HepG2 (cell line): ENCODE data around the gene TM7SF3. TPM values are rescaled to one million over a fixed set of nuclear protein-coding genes. Genes with fewer than 3 reads are reported as not detected.

Experiments
- ATAC-seq: fragments of 200-7000 bp; cut with Tn5 transposase; 3 replicates; pipeline ENCODE4 v1.9.1; 2020; ENCODE audit warnings: mild to moderate bottlenecking, moderate library complexity
- BruUV-seq: library from RNA; stranded (reverse); fragments of 400-500 nt; replicated peaks from 2 replicates; lab custom pipeline; 2021; lab: Mats Ljungman, UMichigan
- CTCF ChIA-PET: fragments of 300-600 bp; formaldehyde crosslinking; extraction: SDS; loops from one replicate; lab custom pipeline; 2021; ENCODE audit warnings: low total read pairs, inconsistent platforms, low intra/inter-chr PET ratio; lab: Yijun Ruan, JAX
- POLR2A ChIA-PET: fragments of 350-600 bp; sonication (Branson Sonifier 250); formaldehyde crosslinking; loops from one replicate; lab custom pipeline; 2020; ENCODE audit warnings: antibody characterized with exemption, inconsistent platforms; lab: Yijun Ruan, JAX
- DNase-seq: peaks from one replicate; pipeline ENCODE4 v3.0.0-alpha.2; 2015; ENCODE audit warnings: low spot score
- FAIRE-seq: peaks from 3 replicates; lab custom pipeline; 2011; peaks lifted over from hg19 to GRCh38; lab: Jason Lieb, UNC
- H2AFZ ChIP-seq: one replicate; pipeline ENCODE4 v1.6.1; 2011; ENCODE audit warnings: low read length, inconsistent platforms
- H3K27ac ChIP-seq: fragments of 300-600 bp; 3 replicates; pipeline ENCODE4 v1.8.0; 2011; ENCODE audit warnings: mixed run types, mild to moderate bottlenecking, mixed read lengths, low read length, inconsistent platforms; ENCODE audit not compliant: insufficient read depth; ENCODE audit errors: extremely low read length
- H3K27me3 ChIP-seq, 2 experiments: fragments of 200-600 bp in 1 of 2; 2 replicates in 1 of 2; 3 replicates in 1 of 2; pipeline versions ENCODE4 v1.6.0 to v1.8.0; 2011; ENCODE audit warnings: low read length in 2 of 2, mild to moderate bottlenecking in 2 of 2, moderate library complexity in 2 of 2, inconsistent platforms in 1 of 2; ENCODE audit not compliant: insufficient read depth in 2 of 2, control insufficient read depth in 1 of 2
- H3K36me3 ChIP-seq, 2 experiments: fragments of 200-600 bp in 1 of 2; replicated peaks in 1 of 2; 2 replicates in 1 of 2; 3 replicates in 1 of 2; pipeline versions ENCODE4 v1.5.1 to v1.8.0; 2011; ENCODE audit warnings: low read length in 2 of 2, inconsistent platforms in 1 of 2; ENCODE audit not compliant: insufficient read depth in 2 of 2, control insufficient read depth in 1 of 2
- H3K4me1 ChIP-seq: 2 replicates; pipeline ENCODE4 v1.5.1; 2012; ENCODE audit warnings: low read length, inconsistent platforms; ENCODE audit not compliant: insufficient read depth
- H3K4me2 ChIP-seq: 2 replicates; pipeline ENCODE4 v1.6.0; 2011; ENCODE audit warnings: low read depth, low read length, inconsistent platforms
- H3K4me3 ChIP-seq, 3 experiments: fragments of 200-600 bp in 1 of 3; sonication (generic), shearing (Covaris generic) in 1 of 3; replicated peaks in 1 of 3; 2 replicates each; pipeline ENCODE4 v1.5.1; 2011 to 2016; ENCODE audit warnings: low read length in 3 of 3, inconsistent platforms in 2 of 3, low read depth in 2 of 3, mild to moderate bottlenecking in 2 of 3, control low read depth in 1 of 3, mixed read lengths in 1 of 3; ENCODE audit not compliant: insufficient read depth in 1 of 3
- H3K79me2 ChIP-seq: one replicate; pipeline ENCODE4 v1.6.1; 2011; ENCODE audit warnings: low read length, inconsistent platforms; ENCODE audit not compliant: insufficient read depth
- H3K9ac ChIP-seq: 2 replicates; pipeline ENCODE4 v1.6.0; 2011; ENCODE audit warnings: mild to moderate bottlenecking, low read depth, low read length, inconsistent platforms; ENCODE audit not compliant: insufficient read depth
- H3K9me3 ChIP-seq: 2 replicates; pipeline ENCODE4 v1.5.1; 2012; ENCODE audit warnings: mild to moderate bottlenecking, low read length
- H4K20me1 ChIP-seq: 2 replicates; pipeline ENCODE4 v1.6.0; 2011; ENCODE audit warnings: inconsistent platforms, mild to moderate bottlenecking, low read length, moderate library complexity; ENCODE audit not compliant: insufficient read depth
- DZIP1 ChIP-seq: sonication (generic); formaldehyde crosslinking; IDR thresholded peaks from 2 replicates; pipeline ENCODE4 v1.5.0; 2020; ENCODE audit warnings: mild to moderate bottlenecking, missing genetic modification reagents
- ELF3 ChIP-seq: IDR thresholded peaks from 2 replicates; pipeline ENCODE4 v1.6.1; 2016; ENCODE audit warnings: missing genetic modification reagents, missing compliant biosample characterization
- HDAC2 ChIP-seq: sonication (generic); formaldehyde crosslinking; IDR thresholded peaks from 2 replicates; pipeline ENCODE4 v1.4.0; 2020; ENCODE audit warnings: missing genetic modification reagents
- NFYC ChIP-seq: IDR thresholded peaks from 2 replicates; pipeline ENCODE4 v1.6.1; 2016; ENCODE audit warnings: missing genetic modification reagents, missing compliant biosample characterization
- NR3C1 ChIP-seq: sonication (generic); formaldehyde crosslinking; IDR thresholded peaks from 2 replicates; pipeline ENCODE4 v1.4.0; 2020; ENCODE audit warnings: missing genetic modification reagents
- PHF20 ChIP-seq: sonication (generic); formaldehyde crosslinking; IDR thresholded peaks from 2 replicates; pipeline ENCODE4 v1.5.0; 2020; ENCODE audit warnings: mild to moderate bottlenecking, missing genetic modification reagents
- POLR2A ChIP-seq, 2 experiments: IDR thresholded peaks; 2 replicates each; pipeline ENCODE4 v1.6.1; 2011; ENCODE audit warnings: low read depth in 2 of 2, low read length in 2 of 2, mild to moderate bottlenecking in 1 of 2, moderate library complexity in 1 of 2; ENCODE audit not compliant: insufficient read depth in 1 of 2
- POLR2AphosphoS5 ChIP-seq: IDR thresholded peaks from 2 replicates; pipeline ENCODE4 v1.6.1; 2012; ENCODE audit warnings: low read depth, low read length
- REL ChIP-seq: sonication (generic); formaldehyde crosslinking; conservative IDR thresholded peaks from 2 replicates; pipeline ENCODE4 v1.8.0; 2022; ENCODE audit warnings: mild to moderate bottlenecking, missing genetic modification reagents, moderate library complexity
- SNAI1 ChIP-seq: sonication (generic); formaldehyde crosslinking; IDR thresholded peaks from 2 replicates; pipeline ENCODE4 v1.5.0; 2020; ENCODE audit warnings: mild to moderate bottlenecking, missing genetic modification reagents, borderline replicate concordance
- TIGD3 ChIP-seq: sonication (generic); formaldehyde crosslinking; IDR thresholded peaks from 2 replicates; pipeline ENCODE4 v1.5.1; 2020; ENCODE audit warnings: mild to moderate bottlenecking, missing genetic modification reagents, borderline replicate concordance
- ZBTB3 ChIP-seq: sonication (generic); formaldehyde crosslinking; IDR thresholded peaks from 2 replicates; pipeline ENCODE4 v1.4.0; 2020; ENCODE audit warnings: low read depth, mild to moderate bottlenecking, moderate library complexity, missing genetic modification reagents, borderline replicate concordance
- ZBTB7B ChIP-seq: sonication (generic); formaldehyde crosslinking; IDR thresholded peaks from 2 replicates; pipeline ENCODE4 v1.4.0; 2020; ENCODE audit warnings: missing genetic modification reagents
- ZEB1 ChIP-seq: IDR thresholded peaks from 2 replicates; pipeline ENCODE4 v1.6.1; 2012; ENCODE audit warnings: mild to moderate bottlenecking, low read depth, inconsistent platforms; ENCODE audit not compliant: insufficient replicate concordance
- ZFP36L1 ChIP-seq: sonication (generic); formaldehyde crosslinking; IDR thresholded peaks from 2 replicates; pipeline ENCODE4 v1.8.0; 2022; ENCODE audit warnings: mild to moderate bottlenecking, missing genetic modification reagents, moderate library complexity
- ZNF20 ChIP-seq: sonication (generic); formaldehyde crosslinking; IDR thresholded peaks from 2 replicates; pipeline ENCODE4 v1.4.0; 2020; ENCODE audit warnings: mild to moderate bottlenecking, moderate library complexity, missing genetic modification reagents
- ZNF263 ChIP-seq: sonication (generic); formaldehyde crosslinking; IDR thresholded peaks from 2 replicates; pipeline ENCODE4 v1.4.0; 2020; ENCODE audit warnings: missing genetic modification reagents
- ZNF562 ChIP-seq: sonication (generic); formaldehyde crosslinking; IDR thresholded peaks from 2 replicates; pipeline ENCODE4 v1.8.0; 2022; ENCODE audit warnings: missing genetic modification reagents, borderline replicate concordance
- WGBS: methylation state at CpG from one replicate; pipeline ENCODE4 v1.1.6; 2017; ENCODE audit warnings: low lambda C conversion rate; 5-methylcytosine and 5-hydroxymethylcytosine counted together
- in situ Hi-C: cut with HindIII; loops from 2 replicates; pipeline ENCODE4 v1.10.0; 2017; ENCODE audit warnings: low pct_unique_long_range_greater_than_20kb; ENCODE audit not compliant: extremely low pct_ligation_motif_present
- intact Hi-C: fragments of 100-400 bp; cut with micrococcal nuclease; formaldehyde crosslinking; loops from one replicate; pipeline ENCODE4 v1.10.0; 2022; ENCODE audit not compliant: unreplicated experiment
- polyA plus RNA-seq, 8 experiments: library from polyadenylated mRNA; depleted of rRNA in 3 of 8; stranded (reverse) in 7 of 8; unstranded in 1 of 8; fragments of >200 nt; fragmentation: Illumina TruSeq in 4 of 8; extraction: Trizol in 4 of 8; gene quantifications; 2 replicates each; pipeline versions ENCODE4 v1.2.1 to v1.2.3, GENCODE V29; 2011 to 2016; ENCODE audit warnings: low read depth in 4 of 8, missing spikeins in 1 of 8, mixed read lengths in 1 of 8; ENCODE audit not compliant: insufficient read depth in 1 of 8
- total RNA-seq, 5 experiments: library from RNA; depleted of rRNA; stranded (reverse); fragments of >200 nt; fragmentation: Illumina TruSeq; extraction: Trizol; gene quantifications; 2 replicates each; pipeline ENCODE4 v1.2.3, GENCODE V29; 2016; ENCODE audit warnings: low read depth in 1 of 5

The TM7SF3 gene
- total and polyA plus RNA-seq, 2 of the 13 experiments (the other 11 are each of a cell fraction or from before 2014, with no cell fraction given): 116 to 142 TPM

- TF ChIP-seq ZBTB3 (CRISPR knock-in tag): no peak
- TF ChIP-seq POLR2A (IDR thresholded peaks at IDR 0.05; ENCODE audit: insufficient read depth in 1 of 2, low read depth in 2 of 2, low read length in 2 of 2): peak in 1 of 2 experiments; percentile 29; a peak in 1 of 4 replicates
- TF ChIP-seq SNAI1 (CRISPR knock-in tag): no peak
- peak; percentile 73 for TF ChIP-seq ZNF263 (CRISPR knock-in tag)
- peak; percentile 41 for TF ChIP-seq ELF3 (CRISPR knock-in tag)
- no peak for TF ChIP-seq DZIP1
- no peak for TF ChIP-seq ZNF562
- TF ChIP-seq POLR2AphosphoS5: 0 out of 2 replicates have a peak, but pooled peaks have one; percentile 20
- TF ChIP-seq, all 625 proteins: peak for 12
These were observed 910 bp upstream of the TM7SF3 start (continued) for GRCh38 chr12:27014859-27015729.

- Histone ChIP-seq H4K20me1 (no peaks in the 10 kb centered on the region), H3K4me3 (peak overlapping the region; percentile 77 to 90 (median 81)), H3K4me1 (peaks cover 74% of the 10 kb centered on the region), H3K36me3 (peaks cover 0 to 1% of the 10 kb centered on the region in 2 experiments; a peak in 2 of 5 replicates), H3K27me3 (no peaks in the 10 kb centered on the region; a peak in 1 of 5 replicates), H3K9ac (peak overlapping the region; percentile 75), H3K4me2 (peak overlapping the region; percentile 91), H3K27ac (peak overlapping the region; percentile 73), H3K79me2 (peaks cover 48% of the 10 kb centered on the region), H2AFZ (peak overlapping the region; percentile 59), H3K9me3 (no peaks in the 10 kb centered on the region)
- no TSS peak for BruUV-seq
- FAIRE-seq: no peak
- DNase-seq: no peak
- in situ Hi-C loops (loop anchor here (5.0 kb wide), 1 partner anchor 76 kb away; the partner anchor contains the start of genes FGFR1OP2 and INTS13), intact Hi-C loops (loop anchor here (1.0 kb wide), 3 partner anchors 9 to 160 kb away; partner anchors contain the start of gene FGFR1OP2)
- WGBS: 1% methylated on average over 13 of the region's 13 CpGs
- CTCF ChIA-PET: interaction anchor here (0.8 to 1.1 kb wide), 2 partner anchors 160 to 161 kb away, joined by 3 read pairs; no protein-coding TSS in a partner anchor
- peak; percentile 46 for ATAC-seq
- POLR2A ChIA-PET: interaction anchor here (0.6 to 1.7 kb wide), 4 partner anchors 9 to 277 kb away, joined by 3 to 8 read pairs (median 3); partner anchors contain the start of genes ITPR2 and MED21
- 0 out of 2 replicates have a peak, but pooled peaks have one; percentile 11 for TF ChIP-seq PHF20
- TF ChIP-seq ZBTB7B (CRISPR knock-in tag): 0 out of 2 replicates have a peak, but pooled peaks have one; percentile 10
- TF ChIP-seq HDAC2 (CRISPR knock-in tag): 0 out of 2 replicates have a peak, but pooled peaks have one; percentile 5
- 0 out of 2 replicates have a peak, but pooled peaks have one; percentile 60 for TF ChIP-seq REL
- TF ChIP-seq NR3C1 (CRISPR knock-in tag): no peak
- no peak for TF ChIP-seq NFYC (CRISPR knock-in tag)
- TF ChIP-seq ZNF20 (CRISPR knock-in tag): 0 out of 2 replicates have a peak, but pooled peaks have one; percentile 70
- no peak for TF ChIP-seq ZEB1
- TF ChIP-seq TIGD3 (CRISPR knock-in tag): 0 out of 2 replicates have a peak, but pooled peaks have one; percentile 30
- peak; percentile 83 for TF ChIP-seq SNAI1 (CRISPR knock-in tag)
- TF ChIP-seq ZFP36L1 (CRISPR knock-in tag): 0 out of 2 replicates have a peak, but pooled peaks have one; percentile 2
These were observed 536 bp downstream of the TM7SF3 start for GRCh38 chr12:27013611-27014084.
